Stimulated activated CD8-positive, alpha-beta memory T cell treated with anti-CD3 and anti-CD28 coated beads, Interleukin-7, amount 100 ng/mL, for 48 hours (primary cell): ENCODE data around the gene TARS3.
"Not testable (repeated sequence)": the region's sequence is repeated elsewhere in the genome, so short reads cannot be mapped to it uniquely, and the experiment has no call there.

Source experiments
- DNase-seq, 2 donors: peaks; one replicate each; pipeline ENCODE4 v3.0.0-alpha.2; 2020; ENCODE audit warnings: low read depth in 1 of 2; ENCODE audit errors: extremely low read depth in 1 of 2

The TARS3 gene

DNA sequence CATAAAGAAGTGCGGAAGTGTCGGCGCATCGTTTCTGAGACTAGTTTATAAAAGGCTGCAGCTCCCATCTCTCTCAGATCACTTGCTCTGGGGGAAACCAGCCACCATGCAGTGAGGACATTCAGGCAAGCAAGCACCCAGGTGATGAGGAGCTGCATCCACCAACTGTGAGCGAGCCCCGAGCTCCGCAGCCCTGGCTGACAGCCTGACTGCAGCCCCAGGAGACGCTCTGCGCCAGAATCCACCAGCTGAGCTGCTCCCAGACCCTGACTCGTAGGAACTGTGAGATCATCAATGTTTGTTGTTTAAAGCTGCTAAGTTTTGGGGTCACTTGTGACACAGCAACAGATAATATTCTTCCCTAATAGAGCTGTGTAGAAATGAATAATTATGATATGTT lies 67.1 kb downstream of the TARS3 start:
- DNase-seq: no peak

- not testable (repeated sequence) for DNase-seq
These were observed 69.5 kb downstream of the TARS3 start for GRCh38 chr15:101654624-101655337.

- no peak for DNase-seq
These were observed 70.1 kb downstream of the TARS3 start for GRCh38 chr15:101654171-101654570.

DNA sequence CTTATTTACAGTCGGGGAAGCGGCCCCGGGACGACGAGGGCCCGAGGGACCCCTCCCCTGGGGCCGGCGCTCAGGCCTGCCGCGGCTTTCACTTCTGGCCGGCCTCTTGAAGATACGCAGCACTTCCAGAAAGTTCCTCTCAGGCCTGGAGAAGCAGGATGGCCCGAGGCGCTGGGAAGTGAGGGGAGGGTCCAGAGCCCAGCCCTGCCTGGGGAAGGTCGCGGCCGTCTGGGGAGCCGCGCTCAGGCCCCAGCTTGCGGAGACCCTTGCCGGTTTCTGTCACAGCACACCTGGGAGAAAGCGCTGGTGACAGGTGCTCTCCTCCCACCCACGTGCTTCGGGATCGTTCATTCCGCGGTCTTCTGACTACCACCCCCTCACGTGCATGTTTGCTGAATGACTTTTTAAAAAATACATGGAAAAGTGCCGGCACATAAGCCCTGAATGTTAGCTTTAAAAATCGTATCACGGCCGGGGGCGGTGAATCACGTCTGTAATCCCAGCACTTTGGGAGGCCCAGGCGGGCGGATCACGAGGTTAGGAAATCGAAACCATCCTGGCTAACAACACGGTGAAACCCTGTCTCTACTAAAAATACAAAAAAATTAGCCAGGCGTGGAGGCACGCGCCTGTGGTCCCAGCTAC lies 71.4 kb downstream of the TARS3 start:
- DNase-seq: no peak

DNA sequence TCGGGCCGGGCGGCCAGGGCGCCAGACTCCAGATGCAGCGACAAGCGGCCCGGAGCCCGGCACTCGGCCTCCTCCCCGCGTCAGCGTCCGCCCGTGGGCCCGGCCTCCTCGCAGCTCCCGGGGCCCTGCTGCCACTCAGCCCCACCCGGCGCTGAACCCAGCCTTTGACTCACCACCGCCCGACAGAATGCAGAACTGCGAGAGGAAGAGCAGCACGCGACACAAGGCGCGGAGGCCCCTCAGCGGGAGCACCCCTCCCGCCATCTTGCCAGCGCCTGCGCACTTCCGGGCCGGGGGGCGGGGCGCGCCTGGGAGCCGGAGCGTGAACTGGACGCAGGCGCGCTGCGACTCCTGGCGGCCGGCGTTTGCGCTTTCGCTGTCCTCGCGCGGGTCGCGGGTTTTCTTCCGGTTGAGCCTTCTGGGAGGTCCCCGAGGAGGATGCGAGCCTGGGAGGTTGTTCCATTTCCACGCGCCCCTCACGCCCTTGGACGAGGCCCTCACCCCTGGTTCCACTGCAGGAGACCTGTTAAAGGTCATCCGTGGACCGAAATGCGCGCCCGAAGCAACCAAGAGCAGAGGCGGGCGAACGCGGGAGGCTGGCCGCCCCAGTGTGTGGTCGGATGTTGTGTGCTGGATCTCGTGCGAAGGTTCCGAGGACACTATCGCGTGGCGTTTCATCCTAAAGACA lies 72.0 kb downstream of the TARS3 start, which contains the start of gene TM2D3:
TM2D3 (minus strand) TSS at position 284 of the 688 bp plus-strand sequence; CDS start at position 264, 20 bp downstream.
- DNase-seq: peak; percentile 87 to 91

DNA sequence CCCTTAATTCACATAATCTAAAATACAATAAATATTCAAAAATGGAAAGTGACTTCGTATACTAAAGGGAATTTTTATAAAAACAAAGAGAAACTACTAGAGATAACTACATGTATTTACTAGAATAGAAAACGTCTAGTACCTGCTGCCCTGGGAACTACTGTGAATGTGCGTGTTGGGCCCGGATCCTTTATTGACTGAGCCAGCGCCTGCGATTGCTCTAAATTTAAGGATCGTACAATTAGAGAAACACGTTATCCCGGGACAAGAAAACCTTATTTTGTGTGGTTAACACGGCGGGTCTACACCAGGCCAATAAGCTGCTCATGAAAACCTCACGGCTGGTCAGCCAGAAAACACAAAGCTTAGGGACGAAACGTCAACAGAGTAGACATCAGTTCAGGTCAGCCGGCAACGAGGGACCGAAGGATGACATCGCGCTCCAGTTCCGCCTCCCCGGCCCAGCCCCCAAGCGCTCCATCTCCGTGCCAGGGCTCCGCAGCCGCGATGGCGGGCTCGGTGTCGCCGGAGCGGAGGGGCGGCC lies 72.6 kb downstream of the TARS3 start:
- DNase-seq: no peak

DNA sequence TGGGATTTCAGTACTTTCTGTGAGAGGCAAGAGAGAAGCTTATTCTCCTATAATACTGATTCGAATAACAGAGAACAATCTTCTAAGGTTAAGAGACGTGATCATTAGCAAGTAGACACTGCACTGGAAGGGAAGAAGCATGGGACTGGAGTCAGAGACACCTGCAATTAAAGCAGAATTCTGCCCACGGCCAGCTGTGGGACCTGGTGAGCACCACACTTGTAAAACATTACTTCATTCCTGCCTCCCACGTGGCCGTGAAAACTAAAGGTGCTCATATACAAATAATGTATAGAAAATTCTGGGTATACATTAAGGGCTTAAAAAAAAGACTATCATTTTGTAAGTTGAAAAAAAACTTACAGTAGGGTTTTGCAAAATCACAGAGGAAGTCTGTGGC lies 74.1 kb downstream of the TARS3 start:
- DNase-seq: no peak

GRCh38 chr15:101648356-101648755 lies 75.9 kb downstream of the TARS3 start:
- DNase-seq: no peak

DNA sequence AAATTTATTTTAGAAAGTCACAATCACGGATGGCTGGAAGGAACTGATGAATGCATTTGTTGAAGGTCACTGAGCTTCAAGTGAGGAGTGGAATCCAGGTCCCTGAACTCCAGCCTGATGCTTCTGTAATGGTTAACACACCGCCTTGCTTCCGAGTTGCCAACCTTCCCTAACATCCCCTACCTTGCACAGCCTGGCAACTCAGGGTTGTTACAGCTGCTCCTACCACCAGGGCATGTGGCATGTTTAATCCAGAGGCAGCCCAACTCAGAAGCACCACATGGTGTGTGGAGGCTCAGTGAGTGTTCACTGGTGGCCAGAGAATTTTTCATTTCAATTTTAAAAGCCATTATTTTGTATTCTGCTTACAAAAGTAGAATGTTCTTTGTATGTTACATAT lies 77.0 kb downstream of the TARS3 start:
- no peak for DNase-seq

GRCh38 chr15:101646672-101647071 lies 77.6 kb downstream of the TARS3 start:
- no peak for DNase-seq

DNA sequence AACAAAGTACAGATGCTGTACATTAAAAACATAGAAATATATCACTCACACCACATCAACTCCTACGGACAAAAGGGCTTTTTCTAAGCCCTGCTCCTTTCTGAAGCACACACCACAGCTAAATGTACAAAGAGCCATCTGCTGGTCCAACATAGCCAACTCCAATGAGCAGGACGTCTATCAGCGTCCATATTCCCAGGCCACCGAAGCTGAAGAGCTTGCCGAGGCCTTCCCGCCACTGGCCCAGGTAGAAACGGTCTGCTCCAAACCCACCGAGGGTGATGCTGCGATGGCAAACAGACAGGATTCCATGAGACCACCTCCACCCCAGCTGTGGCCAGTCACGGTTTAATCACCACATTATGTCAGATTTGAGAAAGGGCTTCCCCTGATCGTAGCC lies 81.9 kb downstream of the TARS3 start:
- no peak for DNase-seq

DNA sequence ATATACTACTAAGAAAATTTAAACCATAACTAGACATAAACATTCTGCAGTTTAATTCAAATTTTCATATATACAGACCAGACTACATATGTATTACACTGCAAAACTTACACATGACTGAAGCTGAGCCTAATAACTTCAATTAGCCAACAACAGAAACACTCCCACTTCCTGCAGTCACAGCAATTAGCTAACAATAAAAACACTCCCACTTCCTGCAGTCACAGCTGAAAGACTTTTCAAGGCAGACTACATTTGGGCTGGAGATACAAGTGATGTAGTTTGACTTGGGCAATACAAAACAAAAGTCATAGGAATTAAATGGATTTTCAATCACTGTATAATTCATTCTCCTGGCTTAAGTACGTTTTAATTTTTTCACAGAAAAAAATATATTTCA lies 82.4 kb downstream of the TARS3 start:
- no peak for DNase-seq

- DNase-seq: peak in 1 of 2 donors; percentile 37
These were observed 83.0 kb downstream of the TARS3 start for GRCh38 chr15:101641129-101641764.

DNA sequence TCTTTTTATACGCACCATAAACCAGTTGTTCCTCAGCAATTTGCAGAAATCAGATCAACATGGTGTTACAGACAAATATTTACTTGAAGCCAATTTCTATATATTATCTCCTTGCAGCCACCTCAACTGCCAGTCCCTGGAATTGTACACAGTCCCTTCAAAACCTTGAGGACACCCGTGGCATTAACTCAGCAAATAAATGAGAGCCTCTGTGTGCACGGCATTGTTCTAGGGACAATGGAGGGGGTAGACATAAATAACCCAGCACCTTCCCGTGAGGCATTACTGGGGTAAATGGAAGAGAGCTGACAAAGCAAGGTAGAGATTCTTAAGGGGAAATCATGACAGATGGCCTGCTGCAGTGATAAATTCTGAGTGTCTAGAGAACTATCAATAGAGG lies 84.6 kb downstream of the TARS3 start:
- DNase-seq: no peak

DNA sequence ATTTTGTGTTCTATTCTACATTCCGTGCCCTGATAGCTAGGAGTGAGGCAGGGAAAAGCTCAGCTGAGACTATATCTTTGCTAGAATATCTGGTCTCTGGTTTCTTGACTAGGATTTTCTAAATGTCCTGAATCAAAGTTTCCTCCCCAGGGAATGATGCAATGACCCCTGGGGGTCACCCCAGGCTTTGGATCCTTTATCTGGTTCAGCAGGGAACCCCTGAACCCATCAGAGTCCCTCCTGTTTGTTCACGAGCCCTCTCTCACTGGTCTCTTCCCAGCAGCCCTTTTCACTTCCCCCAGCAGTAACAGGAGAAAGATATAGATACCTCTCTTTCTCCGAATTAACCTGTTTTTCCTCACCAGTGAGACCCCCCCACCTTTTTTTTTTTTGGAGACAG lies 86.4 kb downstream of the TARS3 start:
- DNase-seq: no peak

DNA sequence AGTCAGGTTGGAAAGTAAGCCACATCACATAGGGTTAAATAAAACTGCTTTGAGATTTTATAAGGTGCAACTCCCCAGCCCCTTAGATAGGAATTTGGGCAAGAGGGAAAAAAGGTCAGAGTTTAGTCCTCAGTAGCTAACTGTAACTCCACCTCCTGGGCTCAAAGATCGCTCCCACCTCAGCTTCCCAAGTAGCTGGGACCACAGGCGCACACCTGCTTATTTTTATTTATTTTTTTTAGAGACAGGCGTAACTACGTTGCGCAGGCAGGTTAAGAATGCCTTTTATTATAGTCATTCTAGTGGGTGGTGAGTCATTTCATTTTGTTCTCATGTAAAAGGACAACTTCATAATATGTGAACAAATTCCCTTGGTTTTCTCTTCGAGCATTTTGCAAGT lies 86.8 kb downstream of the TARS3 start:
- no peak for DNase-seq

DNA sequence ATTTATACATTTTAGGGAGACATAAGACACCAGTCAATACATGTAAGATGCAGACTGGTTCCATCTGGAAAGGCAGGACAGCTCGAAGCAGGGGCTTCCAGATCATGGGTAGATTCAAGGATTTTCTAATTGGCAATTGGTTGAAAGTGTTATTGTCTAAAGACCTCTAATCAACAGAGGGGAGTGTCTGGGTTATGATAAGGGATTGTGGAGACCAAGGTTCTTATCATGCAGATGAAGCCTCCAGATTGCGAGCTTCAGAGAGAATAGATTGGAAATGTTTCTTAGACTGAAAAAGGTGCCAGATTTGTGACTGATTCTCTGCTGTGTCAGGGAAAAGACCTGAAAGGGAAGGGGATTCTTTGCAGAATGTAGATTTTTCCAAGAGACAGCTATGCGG lies 87.2 kb downstream of the TARS3 start:
- DNase-seq: no peak

- no peak for DNase-seq
These were observed 88.1 kb downstream of the TARS3 start for GRCh38 chr15:101635944-101636727.

DNA sequence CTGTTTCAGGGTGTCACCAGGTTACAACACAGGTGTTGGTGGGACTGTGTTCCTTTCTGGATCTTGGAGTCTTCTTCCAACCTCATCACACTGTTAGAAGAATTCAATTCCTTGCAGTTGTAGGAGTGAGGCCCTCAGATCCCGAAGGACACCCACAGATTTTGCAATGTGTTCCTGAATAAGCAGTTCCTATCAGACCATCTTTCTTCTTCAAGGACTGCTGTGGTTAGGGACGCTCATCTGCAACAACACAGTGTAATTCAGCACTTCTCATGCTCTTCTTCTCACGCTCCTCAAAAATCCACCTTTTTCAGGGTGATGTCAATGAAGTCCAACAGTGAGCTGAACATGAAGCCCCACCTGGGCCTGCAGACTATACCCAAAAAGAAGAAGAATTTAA lies 90.9 kb downstream of the TARS3 start:
- DNase-seq: no peak

DNA sequence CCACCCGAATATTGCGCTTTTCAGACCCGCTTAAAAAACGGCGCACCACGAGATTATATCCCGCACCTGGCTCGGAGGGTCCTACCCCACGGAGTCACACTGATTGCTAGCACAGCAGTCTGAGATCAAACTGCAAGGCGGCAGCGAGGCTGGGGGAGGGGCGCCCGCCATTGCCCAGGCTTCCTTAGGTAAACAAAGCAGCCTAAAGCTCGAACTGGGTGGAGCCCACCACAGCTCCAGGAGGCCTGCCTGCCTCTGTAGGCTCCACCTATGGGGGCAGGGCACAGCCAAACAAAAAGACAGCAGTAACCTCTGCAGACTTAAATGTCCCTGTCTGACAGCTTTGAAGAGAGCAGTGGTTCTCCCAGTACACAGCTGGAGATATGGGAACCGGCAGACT lies 97.5 kb downstream of the TARS3 start:
- DNase-seq: not testable (repeated sequence)
